LHCN-M2 (cell line): ENCODE data around the gene CSF1R. TPM values are rescaled to one million over a fixed set of nuclear protein-coding genes. Genes with fewer than 3 reads are reported as not detected.
A peak's percentile ranks its signal among the peaks of the same experiment; 100 is the strongest.

Experiments
- DNase-seq: peaks from one replicate; pipeline ENCODE4 v3.0.0-alpha.2; 2012; ENCODE audit warnings: low read depth
- polyA plus RNA-seq: library from polyadenylated mRNA; unstranded; fragments of >200 nt; gene quantifications from one replicate; pipeline ENCODE4 v1.2.1, GENCODE V29; 2012; ENCODE audit warnings: missing spikeins
- total RNA-seq: library from RNA; depleted of rRNA; stranded (reverse); fragments of >200 nt; gene quantifications from 2 replicates; pipeline ENCODE4 v1.2.3, GENCODE V29; 2014; rRNA removed

The CSF1R gene
- 0.40 and 1.4 TPM in 2 replicates for total RNA-seq
- 0.89 TPM for polyA plus RNA-seq

- DNase-seq = no peak
These were observed at the start of gene CSF1R for GRCh38 chr5:150085950-150086715. CSF1R (minus strand) TSS chr5:150086554; CDS start chr5:150086427, 127 bp downstream.

GRCh38 chr5:150135557-150136304 is 49.4 kb upstream of the CSF1R start:
- DNase-seq = no peak

DNA sequence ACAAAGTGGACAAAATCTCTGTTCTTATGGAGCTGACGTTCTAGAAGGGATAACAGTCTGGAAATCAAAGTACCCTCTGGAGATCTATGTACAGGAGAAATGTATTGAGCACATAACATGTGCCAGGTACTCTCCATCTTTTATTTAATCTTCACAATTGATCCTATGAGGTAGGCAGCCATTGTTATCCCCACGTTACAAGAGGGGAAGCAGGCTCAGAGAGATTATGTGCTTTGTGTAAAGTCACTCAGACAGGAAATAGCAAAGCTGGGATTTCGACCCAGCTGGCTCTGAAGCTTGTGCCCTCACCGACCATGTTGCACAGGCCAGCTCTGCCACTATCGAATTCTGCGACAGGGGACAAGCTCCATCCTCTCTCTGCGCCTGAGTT is 47.8 kb upstream of the CSF1R start:
- no peak for DNase-seq

DNA sequence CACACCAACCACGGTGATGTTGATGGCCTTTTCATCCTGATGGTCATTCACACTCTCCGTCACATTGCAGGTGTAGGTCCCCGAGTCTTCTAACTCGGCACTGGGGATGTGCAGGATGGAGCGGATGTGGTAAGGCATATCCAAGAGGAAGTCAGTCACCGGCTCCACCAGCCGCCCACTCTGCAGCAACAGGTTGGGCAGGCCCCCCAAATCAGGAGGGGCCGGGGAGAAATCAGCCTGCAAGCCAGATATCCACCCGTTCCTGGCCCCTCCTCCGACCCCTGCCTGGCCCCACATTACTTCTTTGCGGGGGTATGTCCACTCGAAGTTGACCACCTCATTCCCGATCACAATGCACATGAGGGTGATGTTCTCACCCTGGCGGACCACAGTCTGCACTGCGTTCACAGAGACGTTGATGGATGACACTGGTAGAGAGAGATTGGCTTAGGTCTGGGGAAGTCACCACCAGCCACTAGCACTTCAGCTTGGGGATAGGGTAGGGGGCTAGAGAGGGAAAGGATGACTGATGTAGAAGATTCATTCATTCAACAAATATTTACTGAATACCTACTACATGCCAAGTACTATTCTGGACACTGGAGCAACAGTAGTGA is 47.3 kb upstream of the CSF1R start:
- no peak for DNase-seq

DNA sequence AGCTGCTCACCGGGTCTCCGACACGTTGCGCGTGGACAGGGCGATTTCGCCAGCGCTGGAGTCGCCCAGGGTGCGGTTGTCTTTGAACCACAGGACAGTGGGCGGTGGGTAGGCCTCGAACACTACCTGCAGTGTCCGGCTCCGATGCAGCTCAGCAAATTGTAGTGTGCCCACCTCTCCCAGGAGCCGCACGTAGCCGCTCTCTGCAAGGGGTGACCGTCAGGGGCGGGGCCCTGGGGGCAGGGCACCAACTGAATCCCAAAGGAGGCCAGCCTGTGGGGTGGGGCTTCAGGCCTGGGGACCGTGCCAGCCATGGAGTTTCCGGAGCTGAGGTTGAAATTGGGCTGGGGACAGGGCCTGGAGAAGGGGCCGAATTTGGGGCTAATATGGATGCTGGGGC is 46.4 kb upstream of the CSF1R start:
- DNase-seq = no peak

- no peak for DNase-seq
These were observed 45.8 kb upstream of the CSF1R start for GRCh38 chr5:150131978-150132694.

DNA sequence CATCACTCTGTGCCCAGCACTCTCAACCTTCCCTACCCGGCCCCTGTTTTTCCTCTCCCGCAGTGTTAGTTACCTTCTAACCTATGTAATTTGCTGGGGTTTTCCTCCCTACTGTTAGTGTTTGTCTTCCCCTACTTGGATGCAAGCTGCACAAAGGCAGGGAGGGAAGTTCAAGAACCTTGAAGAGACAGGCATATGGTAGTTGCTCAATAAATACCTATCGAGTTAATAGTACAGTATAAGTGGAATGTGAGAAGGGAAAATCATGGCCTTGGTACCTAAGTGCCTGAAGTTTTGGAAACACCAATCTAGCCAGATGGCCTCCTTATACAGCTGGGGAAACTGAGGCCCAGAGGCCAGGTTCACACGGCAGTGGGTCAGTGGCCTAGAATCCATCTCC is 45.1 kb upstream of the CSF1R start:
- no peak for DNase-seq

DNA sequence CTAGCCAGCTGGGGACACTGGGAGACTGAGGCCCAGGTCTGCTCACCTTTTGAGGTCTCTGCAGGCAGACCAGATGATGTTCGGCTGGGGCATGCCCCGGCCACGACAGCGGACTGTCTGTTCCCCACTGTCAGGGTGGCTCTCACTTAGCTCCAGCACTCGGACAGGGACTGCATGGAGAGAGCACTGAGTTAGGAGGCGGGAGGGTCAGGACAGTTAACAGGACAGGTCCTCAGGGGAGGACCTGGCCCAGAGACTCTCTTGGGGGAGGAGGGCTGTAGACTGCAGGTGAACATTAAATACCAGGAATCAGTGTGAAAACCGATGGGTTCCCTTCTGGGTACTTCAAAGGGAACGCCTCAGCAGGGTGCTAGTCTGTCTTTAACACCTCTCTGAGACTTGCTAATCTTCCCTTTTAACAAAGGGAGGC is 44.2 kb upstream of the CSF1R start:
- no peak for DNase-seq

DNA sequence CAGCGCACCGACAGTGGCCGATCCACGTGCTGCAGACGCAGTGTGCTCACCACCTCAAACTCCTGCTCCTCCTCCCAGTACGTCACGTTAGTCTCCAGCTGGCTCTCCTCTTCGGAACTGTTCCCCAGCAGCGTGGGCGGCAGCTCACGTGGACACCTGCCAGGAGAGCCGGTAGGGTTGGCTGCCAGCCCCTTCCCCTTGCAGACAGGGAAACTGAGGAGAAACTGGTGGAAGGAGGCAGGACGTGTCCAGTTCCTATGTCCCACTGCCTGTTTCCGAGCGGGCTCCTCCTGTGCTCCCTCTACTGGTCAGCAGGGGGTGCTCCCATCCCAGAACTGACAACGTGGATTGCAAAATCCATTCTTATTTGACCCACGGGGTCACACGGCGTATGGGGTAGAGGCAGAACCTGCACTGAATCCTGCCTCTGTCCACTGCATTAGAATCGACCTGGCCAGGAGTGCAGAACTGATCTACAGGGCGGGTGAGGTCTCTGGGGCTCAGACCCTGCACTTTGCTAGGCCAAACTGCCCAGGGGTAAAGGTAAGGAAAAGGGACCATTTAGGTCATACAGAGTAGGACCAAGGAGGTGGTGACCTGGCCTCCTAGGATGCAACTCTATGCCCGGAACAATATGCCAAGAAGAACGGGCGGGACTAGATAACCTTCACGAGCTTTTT is 43.6 kb upstream of the CSF1R start:
- peak; percentile 63 for DNase-seq

- DNase-seq = no peak
These were observed 43.1 kb upstream of the CSF1R start for GRCh38 chr5:150129454-150129812.

- no peak for DNase-seq
These were observed 40.5 kb upstream of the CSF1R start for GRCh38 chr5:150126921-150127265.

- no peak for DNase-seq
These were observed 40.0 kb upstream of the CSF1R start for GRCh38 chr5:150126199-150126920.

DNA sequence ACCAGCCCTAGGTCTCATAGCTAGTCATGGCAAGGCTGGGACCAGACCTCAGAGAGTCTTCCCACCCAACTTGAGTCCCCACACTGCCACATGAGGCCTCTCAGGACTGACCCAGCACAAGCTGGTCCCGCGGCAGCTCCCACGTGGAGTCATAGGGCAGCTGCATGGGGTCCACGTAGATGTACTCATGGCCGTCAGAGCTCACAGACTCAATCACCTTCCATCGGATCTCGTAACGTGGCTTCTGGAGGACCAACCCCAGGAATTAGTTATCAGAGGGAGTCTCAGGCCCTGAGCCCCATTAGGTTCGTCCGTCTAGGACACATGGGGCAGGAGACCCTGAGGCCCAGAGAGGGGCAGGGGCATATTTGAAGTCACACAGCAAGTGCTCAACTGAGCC is 39.0 kb upstream of the CSF1R start:
- no peak for DNase-seq

DNA sequence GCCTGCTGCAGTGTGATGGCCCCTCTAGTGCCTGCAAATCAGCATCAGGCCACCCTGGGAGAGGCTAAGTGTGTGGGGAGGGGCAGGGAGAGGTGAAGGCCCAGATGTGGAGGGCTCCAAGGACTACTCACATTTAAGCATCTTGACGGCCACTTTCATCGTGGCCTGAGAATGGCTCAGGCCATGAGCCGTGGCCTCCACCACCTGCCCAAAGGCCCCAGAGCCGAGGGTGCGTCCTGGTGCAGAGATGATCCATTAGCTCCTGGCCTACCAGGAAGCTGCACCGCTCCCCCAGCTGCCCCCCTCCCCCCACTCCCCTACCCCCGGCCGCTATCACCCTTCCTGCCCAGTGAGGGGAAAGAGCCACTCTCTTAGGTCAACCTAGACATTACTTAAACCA is 38.2 kb upstream of the CSF1R start:
- DNase-seq = no peak

DNA sequence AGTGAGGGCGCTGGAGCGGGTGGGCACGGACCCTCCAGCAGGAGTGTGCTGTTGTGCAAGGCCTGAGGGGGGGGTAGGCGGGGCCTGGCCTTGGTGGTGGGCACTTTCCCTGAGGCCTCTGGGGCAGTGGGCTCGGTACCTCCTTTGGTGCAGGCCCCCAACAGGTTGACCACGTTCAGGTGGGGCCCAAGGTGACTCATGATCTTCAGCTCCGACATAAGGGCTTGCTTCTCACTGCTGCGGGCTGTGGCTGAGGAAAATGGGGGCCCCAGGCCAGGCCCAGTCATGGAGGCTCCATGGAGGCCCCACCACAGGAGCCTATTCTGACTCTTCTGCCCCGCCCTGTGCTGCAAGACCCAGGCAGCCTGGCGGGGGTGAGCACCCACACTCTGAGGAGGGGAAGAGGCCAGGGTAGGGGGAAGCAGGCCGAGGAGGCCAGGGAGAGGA is 37.8 kb upstream of the CSF1R start:
- DNase-seq = no peak

DNA sequence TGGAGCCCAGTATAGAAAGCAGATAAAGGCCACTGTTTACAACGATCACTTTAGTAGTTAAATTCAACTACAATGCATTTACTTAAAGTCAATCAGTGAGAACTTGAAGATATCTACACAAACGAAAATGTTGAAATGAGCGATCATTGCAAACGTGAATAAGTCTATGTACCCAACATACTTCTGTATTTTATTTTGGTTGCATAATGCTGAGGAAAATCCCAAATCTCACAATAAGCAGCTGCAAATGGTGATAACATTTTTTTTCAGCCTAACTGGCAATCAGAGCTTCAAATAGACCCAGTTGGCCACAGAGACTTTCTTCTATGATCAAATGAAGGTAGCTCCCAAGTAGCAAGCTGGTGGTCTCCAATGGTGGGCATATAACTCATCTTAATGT is 37.2 kb upstream of the CSF1R start:
- no peak for DNase-seq

DNA sequence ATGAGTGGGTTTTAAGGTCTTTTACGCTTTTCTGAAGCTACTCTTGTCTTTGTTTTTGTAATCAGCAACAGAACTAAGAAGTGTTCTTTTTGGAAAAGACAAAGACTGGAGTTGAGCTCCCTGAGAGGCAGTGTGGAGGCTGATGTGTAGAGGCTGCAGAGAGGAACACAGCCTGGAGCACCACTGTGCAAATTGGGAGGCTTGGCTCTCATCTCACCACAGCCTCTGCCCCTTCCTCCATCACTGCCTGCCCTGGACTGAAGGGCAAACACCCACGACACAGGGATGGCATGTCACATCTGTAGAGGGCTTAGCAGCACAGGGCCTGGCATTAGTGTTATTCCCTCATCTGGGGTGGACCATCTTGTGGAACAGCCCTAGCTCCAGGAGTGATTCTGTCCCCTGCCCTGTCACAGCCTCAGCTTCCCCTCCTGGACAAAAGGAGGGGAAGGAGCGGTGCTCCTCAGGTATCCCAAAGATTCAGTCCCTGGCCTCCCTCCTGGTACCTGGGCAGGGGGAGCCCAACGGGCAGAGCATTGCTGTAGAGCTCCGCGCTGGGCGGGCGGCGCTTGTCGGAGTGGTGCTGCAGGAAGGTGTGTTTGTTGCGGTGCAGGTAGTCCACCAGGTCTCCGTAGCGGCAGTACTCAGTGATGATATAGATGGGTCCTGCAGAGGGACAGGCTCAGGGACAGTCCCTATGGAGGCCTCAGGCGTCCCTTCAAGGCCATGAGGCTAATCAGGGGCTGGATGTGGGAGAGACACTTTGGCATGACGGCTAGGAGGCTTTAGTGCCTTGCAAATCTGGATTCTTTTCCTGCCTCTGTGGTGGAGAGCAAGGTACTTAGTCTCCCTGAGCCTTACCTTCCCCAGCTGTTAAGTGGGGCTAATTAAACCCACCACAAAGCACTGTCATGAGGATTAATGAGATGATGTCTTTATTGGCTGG is 36.5 kb upstream of the CSF1R start:
- DNase-seq = no peak

DNA sequence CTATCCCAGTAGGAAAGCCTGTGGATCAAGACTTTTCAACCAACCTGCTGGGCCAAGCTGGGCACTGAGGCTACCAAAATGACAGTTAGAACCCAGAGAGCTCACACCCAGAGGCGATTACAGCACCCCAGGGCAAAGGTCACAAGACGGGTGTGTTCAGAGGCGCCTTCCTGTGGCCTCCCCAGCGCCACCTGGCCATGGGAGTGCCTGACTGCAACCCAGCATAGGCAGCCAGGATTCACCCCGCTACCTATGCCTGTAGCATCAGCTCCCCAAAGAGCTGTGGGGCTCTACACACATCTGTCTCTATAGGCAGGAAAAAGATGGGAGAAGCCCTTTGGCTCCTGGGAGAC is 35.8 kb upstream of the CSF1R start:
- DNase-seq = peak; percentile 31

GRCh38 chr5:150121448-150122157 is 35.2 kb upstream of the CSF1R start:
- DNase-seq = no peak
